B cell (primary cell): Measurements from ENCODE around the gene MAGEC1. TPM values are rescaled to one million over a fixed set of nuclear protein-coding genes. Genes with fewer than 3 reads are reported as not detected.

ENCODE experiments used
- ATAC-seq: fragments of 200-7000 bp; cut with Tn5 transposase; one replicate; pipeline ENCODE4 v1.10.0; 2021; ENCODE audit warnings: low read depth, mild to moderate bottlenecking, moderate number of reproducible peaks, moderate library complexity
- CTCF ChIA-PET: fragments of 350-600 bp; sonication (Branson Sonifier 250); formaldehyde crosslinking; loops from one replicate; lab custom pipeline; 2021; ENCODE audit warnings: antibody characterized with exemption, inconsistent platforms; lab: Charles Lee
- POLR2A ChIA-PET: fragments of 350-600 bp; sonication (Branson Sonifier 250); formaldehyde crosslinking; loops from one replicate; lab custom pipeline; 2021; ENCODE audit warnings: antibody characterized with exemption; lab: Charles Lee
- DNase-seq: peaks from one replicate; pipeline ENCODE4 v3.0.0; 2013
- H2AFZ ChIP-seq: 2 replicates; pipeline ENCODE4 v1.6.1; 2012; ENCODE audit warnings: mild to moderate bottlenecking, low read depth, low read length; ENCODE audit not compliant: insufficient read depth, poor library complexity, severe bottlenecking
- H3K27ac ChIP-seq, 2 donors: 1 replicate in 1 of 2; 2 replicates in 1 of 2; pipeline ENCODE4 v1.5.1; 2012 to 2013; ENCODE audit warnings: low read length in 2 of 2, mild to moderate bottlenecking in 2 of 2, moderate library complexity in 1 of 2
- H3K27me3 ChIP-seq, 4 experiments: fragments of 200-600 bp in 1 of 4; sonication (generic) in 1 of 4; replicated peaks in 1 of 4; 1 replicate in 2 of 4; 2 replicates in 2 of 4; pipeline versions ENCODE4 v1.6.1 to v1.7.0; 2013 to 2016; ENCODE audit warnings: low read length in 3 of 4, mild to moderate bottlenecking in 2 of 4, mixed read lengths in 1 of 4, moderate library complexity in 1 of 4; ENCODE audit not compliant: insufficient read depth in 4 of 4, control insufficient read depth in 3 of 4; ENCODE audit errors: control extremely low read depth in 1 of 4
- H3K36me3 ChIP-seq, 2 experiments: replicated peaks in 1 of 2; 1 replicate in 1 of 2; 2 replicates in 1 of 2; pipeline versions ENCODE4 v1.6.1 to v1.7.1; 2013; ENCODE audit warnings: low read length in 1 of 2; ENCODE audit not compliant: insufficient read depth in 2 of 2, control insufficient read depth in 1 of 2; ENCODE audit errors: control extremely low read depth in 1 of 2, extremely low read depth in 1 of 2
- H3K4me1 ChIP-seq, 2 donors: fragments of 200-600 bp in 1 of 2; sonication (generic) in 1 of 2; 1 replicate in 1 of 2; 2 replicates in 1 of 2; pipeline versions ENCODE4 v1.5.1 to v1.6.1; 2013 to 2017; ENCODE audit warnings: low read length in 2 of 2; ENCODE audit not compliant: control insufficient read depth in 2 of 2, insufficient read depth in 2 of 2
- H3K4me2 ChIP-seq: replicated peaks from 2 replicates; pipeline ENCODE3; 2012; ENCODE audit warnings: mild to moderate bottlenecking, low read depth, low read length; ENCODE audit not compliant: poor library complexity, severe bottlenecking
- H3K4me3 ChIP-seq, 5 experiments: fragments of 200-600 bp in 1 of 5; sonication (generic) in 1 of 5; 1 replicate in 3 of 5; 2 replicates in 2 of 5; pipeline versions ENCODE4 v1.5.1 to v1.7.0; 2011 to 2016; ENCODE audit warnings: low read length in 4 of 5, mild to moderate bottlenecking in 4 of 5, low read depth in 2 of 5, control low read depth in 1 of 5, moderate library complexity in 1 of 5; ENCODE audit not compliant: insufficient read depth in 1 of 5; ENCODE audit errors: control extremely low read depth in 1 of 5, extremely low read depth in 1 of 5
- H3K79me2 ChIP-seq: fragments of 200-600 bp; sonication (generic); one replicate; pipeline ENCODE4 v1.6.0; 2016; ENCODE audit warnings: low read length; ENCODE audit not compliant: control insufficient read depth, insufficient read depth
- H3K9ac ChIP-seq: fragments of 200-600 bp; sonication (generic); 2 replicates; pipeline ENCODE4 v1.6.1; 2017; ENCODE audit warnings: mild to moderate bottlenecking, low read length, moderate library complexity
- H3K9me3 ChIP-seq, 3 donors: one replicate each; pipeline versions ENCODE4 v1.6.1 to v1.7.1; 2013; ENCODE audit warnings: low read length in 2 of 3; ENCODE audit not compliant: control insufficient read depth in 2 of 3, insufficient read depth in 1 of 3; ENCODE audit errors: control extremely low read depth in 1 of 3
- H4K20me1 ChIP-seq: 2 replicates; pipeline ENCODE4 v1.6.0; 2012; ENCODE audit warnings: mild to moderate bottlenecking, low read length; ENCODE audit not compliant: insufficient read depth, control insufficient read depth, poor library complexity, severe bottlenecking
- H3K27ac Mint-ChIP-seq: one replicate; pipeline ENCODE4 v1.8.0; 2021; ENCODE audit warnings: mixed read lengths
- H3K27me3 Mint-ChIP-seq: one replicate; pipeline ENCODE4 v1.8.0; 2021; ENCODE audit warnings: mixed read lengths
- H3K4me1 Mint-ChIP-seq: one replicate; pipeline ENCODE4 v1.8.0; 2021; ENCODE audit warnings: mixed read lengths
- H3K4me3 Mint-ChIP-seq: one replicate; pipeline ENCODE4 v1.8.0; 2021; ENCODE audit warnings: mixed read lengths
- H3K9me3 Mint-ChIP-seq: one replicate; pipeline ENCODE4 v1.8.0; 2022; ENCODE audit warnings: mixed read lengths; ENCODE audit not compliant: insufficient read depth
- EZH2 ChIP-seq: IDR thresholded peaks from 2 replicates; pipeline ENCODE4 v1.6.1; 2012; ENCODE audit warnings: borderline replicate concordance, low read depth, mild to moderate bottlenecking, moderate library complexity, low read length; ENCODE audit not compliant: insufficient read depth, poor library complexity, severe bottlenecking
- WGBS: methylation state at CpG from one replicate; pipeline ENCODE4 v1.1.5; 2013; ENCODE audit warnings: missing lambda C conversion rate; ENCODE audit not compliant: insufficient coverage; 5-methylcytosine and 5-hydroxymethylcytosine counted together
- intact Hi-C: fragments of 100-400 bp; cut with micrococcal nuclease; formaldehyde crosslinking; loops from one replicate; pipeline ENCODE4 v1.10.0; 2022
- polyA plus RNA-seq: library from polyadenylated mRNA; depleted of rRNA; stranded (reverse); fragments of >200 nt; gene quantifications from 2 replicates; pipeline ENCODE4 v1.2.3, GENCODE V29; 2012
- total RNA-seq, 2 donors: library from RNA; stranded (reverse); fragments of 120-200 nt in 1 of 2; gene quantifications; 1 replicate in 1 of 2; 2 replicates in 1 of 2; pipeline versions ENCODE4 v1.2.3 to v1.2.4, GENCODE V29; 2013 to 2022
- TF ChIP-seq, protein P1 (sequence below): fragments of 200-600 bp; IDR thresholded peaks from one replicate; pipeline ENCODE4 v1.8.0; 2022; ENCODE audit warnings: antibody characterized with exemption, mild to moderate bottlenecking

MAGEC1 gene
- total and polyA plus RNA-seq, 2 donors (not counting 1 experiment from before 2014, with no cell fraction given): not detected

DNA sequence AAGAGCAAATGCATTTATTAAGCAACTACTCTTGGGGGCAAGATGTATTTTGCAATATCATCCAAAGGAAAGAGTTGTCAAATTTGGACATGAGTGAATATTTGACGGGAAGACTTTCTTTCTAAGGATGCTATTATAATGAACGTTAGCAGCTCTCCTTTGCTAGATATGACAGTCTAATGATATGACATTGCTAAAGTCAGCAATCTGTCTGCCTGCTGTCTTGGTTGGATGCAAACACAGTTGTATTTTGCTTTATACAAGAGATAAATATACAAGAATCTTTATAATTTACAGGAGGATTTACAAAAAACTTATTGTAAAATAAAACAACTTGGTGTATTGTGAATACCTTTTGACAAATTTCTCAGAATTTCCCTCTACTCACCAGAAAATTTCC lies 37.5 kb downstream of the MAGEC1 start:
- no peaks in the 10 kb centered on the region for H3K4me1 Mint-ChIP-seq
- no peak overlapping the region for H3K4me3 ChIP-seq
- H3K4me3 Mint-ChIP-seq: no peak overlapping the region
- WGBS: 100% methylated on average over 1 of the region's 2 CpGs
- H4K20me1 ChIP-seq: no peaks in the 10 kb centered on the region
- H2AFZ ChIP-seq: no peak overlapping the region
- H3K79me2 ChIP-seq: no peaks in the 10 kb centered on the region
- DNase-seq: no peak
- intact Hi-C loops: no loop called here
- H3K9me3 ChIP-seq: no peaks in the 10 kb centered on the region
- H3K27me3 Mint-ChIP-seq: no peaks in the 10 kb centered on the region
- ATAC-seq: no peak
- H3K27ac Mint-ChIP-seq: no peak overlapping the region
- no peaks in the 10 kb centered on the region for H3K36me3 ChIP-seq
- TF ChIP-seq, protein P1, sequence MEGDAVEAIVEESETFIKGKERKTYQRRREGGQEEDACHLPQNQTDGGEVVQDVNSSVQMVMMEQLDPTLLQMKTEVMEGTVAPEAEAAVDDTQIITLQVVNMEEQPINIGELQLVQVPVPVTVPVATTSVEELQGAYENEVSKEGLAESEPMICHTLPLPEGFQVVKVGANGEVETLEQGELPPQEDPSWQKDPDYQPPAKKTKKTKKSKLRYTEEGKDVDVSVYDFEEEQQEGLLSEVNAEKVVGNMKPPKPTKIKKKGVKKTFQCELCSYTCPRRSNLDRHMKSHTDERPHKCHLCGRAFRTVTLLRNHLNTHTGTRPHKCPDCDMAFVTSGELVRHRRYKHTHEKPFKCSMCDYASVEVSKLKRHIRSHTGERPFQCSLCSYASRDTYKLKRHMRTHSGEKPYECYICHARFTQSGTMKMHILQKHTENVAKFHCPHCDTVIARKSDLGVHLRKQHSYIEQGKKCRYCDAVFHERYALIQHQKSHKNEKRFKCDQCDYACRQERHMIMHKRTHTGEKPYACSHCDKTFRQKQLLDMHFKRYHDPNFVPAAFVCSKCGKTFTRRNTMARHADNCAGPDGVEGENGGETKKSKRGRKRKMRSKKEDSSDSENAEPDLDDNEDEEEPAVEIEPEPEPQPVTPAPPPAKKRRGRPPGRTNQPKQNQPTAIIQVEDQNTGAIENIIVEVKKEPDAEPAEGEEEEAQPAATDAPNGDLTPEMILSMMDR: no peak
- TF ChIP-seq EZH2: no peak
- no peaks in the 10 kb centered on the region for H3K4me1 ChIP-seq
- H3K9me3 Mint-ChIP-seq: no peaks in the 10 kb centered on the region
- CTCF ChIA-PET: no interaction called here
- H3K4me2 ChIP-seq: no peak overlapping the region
- no peaks in the 10 kb centered on the region for H3K27me3 ChIP-seq
- H3K27ac ChIP-seq: no peak overlapping the region
- no peak overlapping the region for H3K9ac ChIP-seq
- POLR2A ChIA-PET: no interaction called here

GRCh38 chrX:141945426-141945825 lies 41.7 kb downstream of the MAGEC1 start:
- intact Hi-C loops: no loop called here
- Mint-ChIP-seq H3K9me3 (no peaks in the 10 kb centered on the region), H3K27ac (no peak overlapping the region), H3K4me1 (no peaks in the 10 kb centered on the region), H3K27me3 (no peaks in the 10 kb centered on the region), H3K4me3 (no peak overlapping the region)
- ATAC-seq (no peak), DNase-seq (no peak)
- H3K9me3 ChIP-seq: no peaks in the 10 kb centered on the region
- H4K20me1 ChIP-seq: no peaks in the 10 kb centered on the region
- no peak overlapping the region for H3K4me2 ChIP-seq
- H3K27me3 ChIP-seq: no peaks in the 10 kb centered on the region
- no peaks in the 10 kb centered on the region for H3K4me1 ChIP-seq
- CTCF ChIA-PET: no interaction called here
- H3K79me2 ChIP-seq: no peaks in the 10 kb centered on the region
- no peak overlapping the region for H3K4me3 ChIP-seq
- H3K9ac ChIP-seq: no peak overlapping the region
- no peaks in the 10 kb centered on the region for H3K36me3 ChIP-seq
- no peak overlapping the region for H2AFZ ChIP-seq
- no CpG with 5 or more reads among the region's 7 CpGs for WGBS
- H3K27ac ChIP-seq: no peak overlapping the region
- POLR2A ChIA-PET: no interaction called here
- no peak for TF ChIP-seq EZH2
- TF ChIP-seq, protein P1: no peak
